Measurements from ENCODE around the gene HCN2.

HCN2 gene

DNA sequence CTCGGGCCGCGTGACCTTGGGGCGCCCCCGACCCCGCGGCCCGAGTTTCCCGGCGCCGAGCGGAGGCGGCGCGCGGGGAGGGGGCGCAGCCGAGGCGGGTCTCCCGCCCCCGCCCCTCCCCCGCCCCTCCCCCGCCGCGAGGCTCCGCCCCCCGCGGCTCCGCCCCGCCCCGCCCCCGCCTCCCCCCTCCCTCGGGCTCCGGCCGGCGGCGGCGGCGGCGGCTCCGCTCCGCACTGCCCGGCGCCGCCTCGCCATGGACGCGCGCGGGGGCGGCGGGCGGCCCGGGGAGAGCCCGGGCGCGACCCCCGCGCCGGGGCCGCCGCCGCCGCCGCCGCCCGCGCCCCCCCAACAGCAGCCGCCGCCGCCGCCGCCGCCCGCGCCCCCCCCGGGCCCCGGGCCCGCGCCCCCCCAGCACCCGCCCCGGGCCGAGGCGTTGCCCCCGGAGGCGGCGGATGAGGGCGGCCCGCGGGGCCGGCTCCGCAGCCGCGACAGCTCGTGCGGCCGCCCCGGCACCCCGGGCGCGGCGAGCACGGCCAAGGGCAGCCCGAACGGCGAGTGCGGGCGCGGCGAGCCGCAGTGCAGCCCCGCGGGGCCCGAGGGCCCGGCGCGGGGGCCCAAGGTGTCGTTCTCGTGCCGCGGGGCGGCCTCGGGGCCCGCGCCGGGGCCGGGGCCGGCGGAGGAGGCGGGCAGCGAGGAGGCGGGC lies at the start of gene HCN2:
Gene HCN2, plus strand, starts transcription at position 189 of the 703 bp plus-strand sequence. Its CDS starts 65 bp downstream, at position 254.
- DNase-seq, result no peak

DNA sequence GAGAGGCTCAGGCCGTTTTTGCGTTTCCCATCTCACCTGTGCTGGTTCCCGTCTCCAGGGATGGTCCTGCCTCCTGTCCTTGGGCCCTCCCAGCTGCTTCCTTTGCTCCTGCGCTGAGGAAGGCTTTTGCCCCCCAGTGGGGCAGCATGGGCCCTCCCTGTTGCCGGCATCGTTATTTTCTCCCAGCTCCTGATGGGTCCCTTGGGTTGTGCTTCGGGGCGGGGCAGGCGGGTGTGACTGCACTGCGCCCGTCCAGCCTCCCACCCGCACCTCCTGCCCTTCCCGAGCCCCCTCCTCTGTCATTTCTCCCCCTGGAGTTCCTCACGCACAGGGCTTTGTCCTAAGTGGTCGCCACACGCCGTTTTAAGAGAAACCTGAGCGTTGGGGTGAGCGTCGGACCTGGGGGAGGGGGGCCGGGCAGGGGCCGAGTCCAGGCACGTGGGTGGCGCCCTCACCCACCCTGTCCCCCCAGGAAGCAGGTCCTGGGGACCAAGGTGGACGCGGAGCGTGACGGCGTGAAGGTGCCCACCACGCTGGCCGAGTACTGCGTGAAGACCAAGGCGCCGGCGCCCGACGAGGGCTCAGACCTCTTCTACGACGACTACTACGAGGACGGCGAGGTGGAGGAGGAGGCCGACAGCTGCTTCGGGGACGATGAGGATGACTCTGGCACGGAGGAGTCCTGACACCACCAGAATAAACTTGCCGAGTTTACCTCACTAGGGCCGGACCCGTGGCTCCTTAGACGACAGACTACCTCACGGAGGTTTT lies 48.6 kb upstream of the HCN2 start:
- no peak for DNase-seq

DNA sequence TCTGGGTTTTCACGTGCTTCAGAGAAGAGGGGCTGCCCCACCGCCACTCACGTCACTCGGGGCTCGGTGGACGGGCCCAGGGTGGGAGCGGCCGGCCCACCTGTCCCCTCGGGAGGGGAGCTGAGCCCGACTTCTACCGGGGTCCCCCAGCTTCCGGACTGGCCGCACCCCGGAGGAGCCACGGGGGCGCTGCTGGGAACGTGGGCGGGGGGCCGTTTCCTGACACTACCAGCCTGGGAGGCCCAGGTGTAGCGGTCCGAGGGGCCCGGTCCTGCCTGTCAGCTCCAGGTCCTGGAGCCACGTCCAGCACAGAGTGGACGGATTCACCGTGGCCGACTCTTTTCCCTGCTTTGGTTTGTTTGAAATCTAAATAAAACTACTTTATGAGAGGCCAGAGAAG lies 48.0 kb upstream of the HCN2 start:
- DNase-seq, result no peak

DNA sequence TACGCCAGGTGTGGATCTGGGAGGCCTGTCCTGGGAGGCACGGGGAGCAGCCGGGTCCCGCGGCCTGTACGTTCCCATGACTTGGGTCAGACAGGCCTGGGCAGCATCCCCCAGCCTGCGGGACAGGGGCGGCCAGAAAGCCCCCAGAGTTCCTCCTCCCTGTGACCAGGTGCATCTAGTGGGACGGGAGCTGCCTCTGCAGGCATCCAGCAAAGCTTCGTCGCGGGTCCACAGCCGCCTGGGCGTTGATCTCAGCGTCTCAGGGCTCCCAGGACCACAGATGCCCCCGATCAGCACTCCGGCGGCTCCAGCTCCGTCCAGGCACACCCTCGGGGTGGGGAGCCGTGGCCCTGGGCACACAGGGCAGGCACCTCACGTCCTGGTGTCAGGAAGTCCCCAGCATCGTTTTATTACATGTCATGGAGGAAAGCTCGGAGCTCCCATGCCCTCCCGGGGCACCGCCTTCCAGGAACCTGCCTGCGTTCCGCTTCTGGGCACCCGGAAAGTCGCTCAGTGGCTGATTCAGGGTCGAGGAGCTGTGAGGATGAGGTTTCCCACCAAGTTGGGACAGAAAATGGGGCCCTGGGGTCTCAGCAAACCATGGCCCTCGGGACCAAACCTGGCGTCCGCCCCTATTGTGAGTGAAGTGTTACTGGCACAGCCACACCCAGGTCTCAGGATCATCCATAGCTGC lies 47.4 kb upstream of the HCN2 start:
- DNase-seq, result no peak

DNA sequence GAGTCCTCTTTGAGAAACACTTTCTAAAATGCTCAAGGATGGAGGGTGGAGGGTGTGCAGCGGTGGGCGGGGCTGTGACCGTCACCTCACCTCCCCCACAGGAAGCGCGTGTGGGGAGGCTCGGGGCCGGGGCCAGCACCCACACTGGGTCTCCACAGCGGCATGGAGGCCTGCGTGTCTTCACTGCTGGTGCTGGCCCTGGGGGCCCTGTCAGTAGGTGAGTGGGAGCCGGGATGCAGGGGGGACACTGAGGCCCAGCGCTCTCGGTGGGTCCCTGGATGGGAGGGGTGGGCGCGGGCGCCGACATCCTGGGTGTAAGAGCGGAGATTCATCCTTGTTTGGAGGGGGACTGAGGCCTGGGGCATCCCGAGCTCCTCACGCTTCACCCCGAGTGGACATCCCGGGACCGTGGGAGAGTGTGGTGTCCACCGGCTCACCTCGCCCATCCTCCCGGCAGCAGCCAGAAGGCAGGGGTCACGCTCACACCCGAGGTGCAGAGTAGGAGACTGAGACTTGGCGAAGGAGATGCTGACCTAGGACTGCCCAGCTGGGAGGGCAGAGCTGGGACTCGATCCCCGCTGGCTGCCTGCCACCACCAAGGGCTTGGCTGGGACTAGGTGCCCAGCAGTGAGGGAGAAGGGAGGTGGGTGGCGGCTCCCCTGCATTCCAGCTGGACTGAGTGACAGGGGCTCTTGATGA lies 45.6 kb upstream of the HCN2 start, which contains the start of gene GZMM:
Gene GZMM, plus strand, starts transcription at position 144 of the 699 bp plus-strand sequence. Its CDS starts 19 bp downstream, at position 163.
- DNase-seq, result peak; percentile 71 to 76

DNA sequence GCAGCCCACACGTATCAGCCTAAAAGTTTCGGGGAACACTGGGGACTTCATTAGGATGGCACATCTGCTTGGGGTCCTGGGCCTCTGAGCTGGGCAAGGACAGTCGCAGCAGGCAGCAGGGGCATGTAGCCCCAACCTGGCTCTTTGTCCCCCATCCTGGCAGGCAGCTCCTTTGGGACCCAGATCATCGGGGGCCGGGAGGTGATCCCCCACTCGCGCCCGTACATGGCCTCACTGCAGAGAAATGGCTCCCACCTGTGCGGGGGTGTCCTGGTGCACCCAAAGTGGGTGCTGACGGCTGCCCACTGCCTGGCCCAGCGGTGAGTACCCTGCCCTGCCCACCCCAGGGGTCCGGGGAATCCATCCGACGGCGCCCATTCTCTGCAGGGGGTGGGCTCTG lies 42.6 kb upstream of the HCN2 start:
- DNase-seq, result no peak

DNA sequence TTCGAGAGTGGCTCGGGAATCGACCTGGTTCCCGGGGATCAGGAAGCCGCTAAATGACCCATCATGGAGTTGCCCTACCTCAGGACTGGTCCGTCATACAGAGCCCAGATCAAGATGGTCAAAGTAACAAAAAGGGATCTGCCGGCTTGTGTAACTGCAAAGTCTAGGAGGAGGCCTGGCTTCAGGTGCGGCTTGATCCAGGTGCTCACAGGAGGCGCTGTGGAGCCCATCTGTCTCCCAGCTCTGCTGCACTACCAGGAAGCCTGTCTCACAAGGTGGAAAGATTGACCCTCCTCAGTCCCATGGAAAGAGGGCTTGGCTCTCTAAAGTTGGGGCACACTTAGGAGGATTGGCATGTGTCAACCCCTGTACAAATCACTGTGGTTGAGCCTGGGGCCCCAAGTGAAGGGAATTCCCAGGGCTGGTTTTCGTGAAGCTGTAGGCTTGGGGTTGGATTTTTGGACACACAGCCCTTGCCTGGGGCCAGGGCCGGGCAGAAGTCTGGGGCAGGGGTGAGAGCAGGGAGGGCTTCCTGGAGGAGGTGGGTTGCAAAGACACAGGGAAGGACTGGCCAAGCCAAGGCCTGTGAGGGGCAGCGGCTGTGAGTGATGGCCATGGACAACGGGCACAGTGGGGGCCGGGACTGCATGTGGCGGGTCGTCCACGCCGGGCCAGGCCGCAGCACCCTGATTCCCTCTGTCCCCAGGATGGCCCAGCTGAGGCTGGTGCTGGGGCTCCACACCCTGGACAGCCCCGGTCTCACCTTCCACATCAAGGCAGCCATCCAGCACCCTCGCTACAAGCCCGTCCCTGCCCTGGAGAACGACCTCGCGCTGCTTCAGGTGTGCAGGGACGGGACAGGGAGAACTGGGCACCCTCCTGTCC lies 41.6 kb upstream of the HCN2 start:
- no peak for DNase-seq

DNA sequence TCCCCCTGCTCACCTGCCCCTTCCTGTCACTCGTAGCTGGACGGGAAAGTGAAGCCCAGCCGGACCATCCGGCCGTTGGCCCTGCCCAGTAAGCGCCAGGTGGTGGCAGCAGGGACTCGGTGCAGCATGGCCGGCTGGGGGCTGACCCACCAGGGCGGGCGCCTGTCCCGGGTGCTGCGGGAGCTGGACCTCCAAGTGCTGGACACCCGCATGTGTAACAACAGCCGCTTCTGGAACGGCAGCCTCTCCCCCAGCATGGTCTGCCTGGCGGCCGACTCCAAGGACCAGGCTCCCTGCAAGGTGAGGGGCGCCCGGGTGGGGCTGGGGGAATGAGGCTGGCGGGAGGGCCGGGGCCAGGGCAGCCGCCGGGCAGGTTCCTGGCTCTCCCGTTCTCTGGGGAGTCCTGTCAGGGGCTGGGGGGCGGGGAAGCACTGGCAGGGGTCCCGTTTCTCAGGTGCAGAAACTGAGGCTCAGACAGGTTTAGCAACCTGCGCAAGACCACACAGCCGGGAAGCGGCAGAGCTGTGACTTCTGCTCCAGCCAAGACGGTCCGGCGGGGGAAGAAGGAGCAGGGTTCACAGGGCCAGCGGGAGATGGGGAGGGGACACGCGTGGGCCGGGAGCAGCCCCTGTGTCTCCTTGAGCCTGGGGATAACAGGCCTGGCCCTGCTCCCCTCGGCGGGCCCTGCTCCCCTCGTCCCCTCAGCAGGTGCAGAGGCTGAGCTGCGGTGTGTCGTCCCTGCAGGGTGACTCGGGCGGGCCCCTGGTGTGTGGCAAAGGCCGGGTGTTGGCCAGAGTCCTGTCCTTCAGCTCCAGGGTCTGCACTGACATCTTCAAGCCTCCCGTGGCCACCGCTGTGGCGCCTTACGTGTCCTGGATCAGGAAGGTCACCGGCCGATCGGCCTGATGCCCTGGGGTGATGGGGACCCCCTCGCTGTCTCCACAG lies 40.5 kb upstream of the HCN2 start:
- DNase-seq, result no peak

DNA sequence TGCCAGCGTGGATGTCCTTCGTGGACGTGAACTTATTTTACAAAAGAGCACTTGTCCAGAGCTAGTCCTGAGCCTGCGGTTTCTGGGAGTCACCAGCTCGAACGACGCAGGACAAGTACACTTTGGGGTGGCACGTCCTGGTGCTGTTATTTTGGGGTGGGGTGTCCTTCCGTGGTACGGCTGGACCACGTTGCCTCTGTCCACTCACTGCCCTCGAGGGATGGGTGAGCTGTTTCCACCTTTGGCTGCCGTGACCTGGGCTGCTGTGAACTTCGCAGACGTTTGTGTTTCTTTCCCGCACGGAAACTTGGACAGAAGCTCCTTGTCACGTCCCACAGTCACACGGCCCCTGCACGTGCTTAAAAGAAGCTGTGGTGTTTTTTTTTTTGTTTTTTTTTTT lies 34.9 kb upstream of the HCN2 start:
- DNase-seq, result no peak

DNA sequence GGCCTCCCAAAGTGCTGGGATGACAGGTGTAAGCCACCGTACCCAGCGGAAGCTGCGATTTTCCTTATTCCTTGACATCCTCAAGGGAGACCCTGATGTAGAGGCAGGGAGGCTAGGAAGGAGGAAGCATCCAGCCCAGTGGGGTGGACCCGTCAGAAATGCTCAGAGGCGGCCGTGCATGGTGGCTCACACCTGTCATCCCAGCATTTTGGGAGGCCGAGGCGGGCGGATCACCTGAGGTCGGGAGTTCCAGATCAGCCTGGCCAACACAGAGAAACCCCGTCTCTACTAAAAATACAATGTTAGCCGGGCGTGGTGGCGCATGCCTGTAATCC lies 34.2 kb upstream of the HCN2 start:
- no peak for DNase-seq

DNA sequence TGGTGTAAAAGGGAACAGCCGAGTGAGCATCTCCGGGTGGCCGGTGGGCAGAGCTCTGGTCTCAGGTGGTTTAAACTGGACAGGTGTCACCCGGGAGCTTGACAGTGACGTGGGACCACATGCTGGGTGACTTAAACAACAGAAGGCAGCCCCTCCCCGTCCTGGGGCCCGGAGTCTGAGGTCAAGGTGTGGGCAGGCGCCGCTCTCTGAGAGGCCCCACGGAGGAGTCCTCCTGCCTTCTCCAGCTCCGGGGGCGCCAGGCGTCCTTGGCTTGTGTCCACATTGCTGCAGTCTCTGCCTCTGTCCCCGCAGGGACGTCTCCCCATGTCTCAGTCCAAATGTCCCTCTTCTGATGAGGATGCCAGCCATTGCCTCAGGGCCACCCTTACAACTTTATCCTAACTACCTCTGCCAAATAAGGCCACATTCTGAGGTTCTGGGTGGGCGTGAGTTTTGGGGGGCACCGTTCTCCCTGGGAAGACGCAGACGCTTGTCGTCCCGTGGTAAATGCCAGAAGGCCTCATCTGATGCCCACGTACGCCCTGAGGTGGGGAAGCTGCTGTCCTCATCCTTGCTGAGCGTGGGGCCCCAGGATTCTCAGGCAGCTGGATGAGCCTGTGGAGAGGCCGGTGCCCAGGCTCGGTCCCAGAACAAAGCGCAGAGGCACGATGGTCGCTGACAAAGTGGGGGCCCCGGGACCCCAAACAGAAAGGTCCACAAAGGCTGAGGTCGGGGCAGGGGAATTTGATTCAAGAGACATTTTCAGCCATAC lies 32.9 kb upstream of the HCN2 start:
- no peak for DNase-seq

DNA sequence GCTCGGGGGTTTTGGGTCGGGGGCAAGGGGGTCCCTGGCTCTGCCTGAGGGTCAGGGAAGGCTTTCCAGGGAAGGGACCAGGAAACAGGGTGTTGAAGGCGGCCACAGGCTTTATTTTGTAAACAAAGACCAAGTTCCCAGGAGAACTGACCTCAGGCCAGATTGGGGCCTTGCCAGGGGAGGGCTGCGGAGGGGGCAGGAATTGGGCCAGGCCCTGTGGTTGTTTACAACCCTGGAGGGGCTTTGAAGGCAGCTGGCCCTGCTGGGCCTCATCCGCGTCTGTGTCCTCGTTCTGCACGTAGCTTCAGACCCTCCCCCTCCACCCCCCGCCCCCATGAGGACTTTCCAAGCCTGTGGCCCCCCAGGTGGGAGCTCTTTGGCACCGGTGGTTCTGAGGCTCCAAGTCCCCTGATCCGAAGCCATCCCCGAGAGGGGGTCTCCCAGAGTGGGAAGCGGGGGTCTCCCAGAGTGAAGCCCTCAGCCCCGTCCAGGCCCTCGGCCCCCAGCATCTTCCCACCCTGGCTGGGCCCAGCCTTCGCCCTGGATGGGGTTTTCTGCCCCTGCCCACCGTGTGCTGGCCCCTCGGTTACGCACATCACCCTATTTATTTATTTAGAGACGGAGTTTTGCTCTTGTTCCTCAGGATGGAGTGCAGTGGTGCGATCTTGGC lies 30.8 kb upstream of the HCN2 start:
- DNase-seq, result no peak

DNA sequence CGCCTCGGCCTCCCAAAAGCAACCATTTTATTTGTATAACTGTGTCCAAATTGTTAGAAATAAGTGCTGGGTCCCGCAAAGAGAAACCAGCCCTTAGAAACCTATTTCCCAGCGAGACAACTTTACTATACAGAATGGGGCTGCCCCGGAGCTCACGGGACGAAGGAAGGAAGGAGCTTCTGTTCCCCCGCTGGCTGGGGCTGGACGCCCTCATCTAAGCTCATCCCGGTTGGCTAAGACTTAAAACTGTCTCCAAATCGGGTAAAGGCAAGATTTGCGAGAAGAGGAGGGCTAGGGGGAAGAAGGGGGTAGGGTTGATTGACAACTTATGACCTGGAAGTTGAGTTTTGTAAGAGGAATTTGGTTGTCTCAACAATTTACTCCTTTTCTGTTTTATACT lies 29.6 kb upstream of the HCN2 start:
- DNase-seq, result no peak

DNA sequence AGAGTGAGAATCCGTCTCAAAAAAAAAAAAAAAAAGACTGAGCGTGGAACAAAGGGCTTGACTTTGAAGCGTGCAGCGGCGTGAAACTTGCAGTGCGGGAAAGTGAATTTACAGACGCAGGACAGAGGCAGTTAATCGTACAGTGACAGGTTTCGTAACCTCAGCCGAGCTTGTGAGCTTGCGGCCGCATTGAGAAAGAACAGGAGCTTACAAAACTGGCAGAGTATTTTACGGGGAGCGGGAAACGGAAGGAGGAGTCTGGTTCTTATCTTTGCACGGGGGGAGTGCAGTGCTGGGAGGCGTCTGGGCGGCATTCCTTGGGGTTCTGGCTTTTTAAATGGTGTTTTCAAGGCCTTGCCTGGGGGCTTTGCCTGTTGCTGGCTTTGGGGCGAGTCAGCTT lies 23.3 kb upstream of the HCN2 start:
- DNase-seq, result no peak

DNA sequence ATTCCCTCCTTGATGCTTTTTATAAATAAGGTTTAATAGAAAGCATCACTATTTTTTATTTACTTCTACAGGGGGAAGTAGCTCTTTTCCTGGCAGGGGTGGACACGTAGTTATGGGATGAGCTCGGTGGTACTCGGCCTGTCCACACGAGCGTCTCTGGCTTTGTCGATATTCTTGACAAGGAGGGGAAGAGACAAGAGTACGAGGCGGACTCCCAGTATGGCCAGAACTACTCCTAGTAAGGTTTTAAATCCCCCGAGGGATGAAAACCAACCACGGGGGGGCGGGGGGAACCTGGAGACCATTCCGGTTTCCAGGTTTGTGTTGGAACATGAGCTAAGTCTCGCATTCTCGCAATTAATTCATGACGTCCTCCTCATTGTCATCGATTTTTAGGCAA lies 22.8 kb upstream of the HCN2 start:
- no peak for DNase-seq

DNA sequence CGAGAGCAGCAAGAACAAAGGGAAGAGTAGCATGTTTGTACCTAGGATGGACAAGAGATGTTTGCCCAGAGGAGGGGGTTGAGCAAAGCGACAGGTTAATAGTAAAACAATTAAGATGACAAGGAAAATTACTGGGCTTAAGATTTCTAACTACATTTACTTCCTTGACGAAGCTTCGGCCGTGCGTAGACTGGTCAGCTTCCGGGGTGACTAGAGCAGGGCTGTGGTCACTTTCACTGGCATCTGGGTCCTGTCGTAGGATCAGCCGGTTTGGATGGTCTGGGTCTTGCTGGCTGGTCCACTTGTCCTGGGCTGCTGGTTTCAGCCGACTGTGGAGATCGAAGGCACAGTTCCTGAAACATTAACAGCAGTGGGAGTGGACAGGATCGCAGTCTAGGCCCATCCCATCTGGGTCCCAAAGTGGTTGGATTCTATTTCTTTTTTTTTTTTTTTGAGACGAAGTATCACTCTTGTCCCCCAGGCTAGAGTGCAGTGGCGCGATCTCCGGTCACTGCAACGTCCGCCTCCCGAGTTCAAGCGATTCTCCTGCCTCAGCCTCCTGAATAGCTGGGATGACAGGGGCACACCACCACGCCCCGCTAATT lies 22.3 kb upstream of the HCN2 start:
- DNase-seq, result no peak

DNA sequence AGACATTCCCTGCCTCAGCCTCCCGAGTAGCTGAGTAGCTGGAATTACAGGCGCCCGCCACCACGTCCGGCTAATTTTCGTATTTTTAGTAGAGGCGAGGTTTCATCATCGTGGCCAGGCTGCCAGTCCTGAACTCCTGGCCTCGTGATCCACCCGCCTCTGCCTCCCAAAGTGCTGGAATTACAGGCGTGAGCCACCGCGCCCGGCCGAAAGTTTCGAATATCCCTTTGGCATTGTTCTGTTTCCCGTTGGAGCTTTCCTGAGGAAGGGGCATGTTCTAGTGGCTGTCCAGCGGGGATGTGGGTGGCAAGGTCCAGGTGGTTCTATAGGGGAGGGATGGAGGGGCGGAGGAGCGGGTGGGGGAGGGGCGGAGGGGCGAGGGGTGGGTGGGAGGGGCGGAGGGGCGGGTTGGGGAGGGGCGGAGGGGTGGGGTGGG lies 19.4 kb upstream of the HCN2 start:
- DNase-seq, result no peak

DNA sequence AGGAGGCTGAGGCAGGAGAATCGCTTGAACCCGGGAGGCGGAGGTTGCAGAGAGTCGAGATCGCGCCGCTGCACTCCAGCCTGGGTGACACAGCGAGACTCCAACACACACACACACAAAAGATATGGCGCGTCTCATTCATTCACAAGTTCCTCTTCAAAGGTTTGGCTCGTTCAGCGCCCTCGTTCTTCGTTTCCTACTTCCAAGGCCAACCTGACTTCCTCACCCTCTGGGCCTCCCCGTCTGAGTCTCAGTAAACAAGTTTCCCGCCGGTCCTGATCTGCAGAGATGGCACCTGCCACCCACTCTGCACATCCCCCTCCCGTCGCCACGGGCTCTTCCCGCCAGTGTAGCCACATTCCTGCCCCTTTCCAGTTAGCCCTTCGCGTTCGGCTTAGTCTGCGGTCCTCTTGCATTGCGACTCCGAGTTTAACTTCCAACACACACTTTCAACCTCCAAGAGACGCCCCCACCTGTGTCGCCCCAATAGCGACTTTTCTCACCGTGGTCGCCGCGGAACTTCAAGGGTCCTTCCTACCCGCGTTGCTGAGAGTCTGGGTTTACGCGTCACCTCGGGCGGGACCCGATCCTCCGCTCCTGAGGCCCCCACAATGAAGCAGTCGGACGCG lies 18.6 kb upstream of the HCN2 start:
- peak; percentile 59 to 67 for DNase-seq

DNA sequence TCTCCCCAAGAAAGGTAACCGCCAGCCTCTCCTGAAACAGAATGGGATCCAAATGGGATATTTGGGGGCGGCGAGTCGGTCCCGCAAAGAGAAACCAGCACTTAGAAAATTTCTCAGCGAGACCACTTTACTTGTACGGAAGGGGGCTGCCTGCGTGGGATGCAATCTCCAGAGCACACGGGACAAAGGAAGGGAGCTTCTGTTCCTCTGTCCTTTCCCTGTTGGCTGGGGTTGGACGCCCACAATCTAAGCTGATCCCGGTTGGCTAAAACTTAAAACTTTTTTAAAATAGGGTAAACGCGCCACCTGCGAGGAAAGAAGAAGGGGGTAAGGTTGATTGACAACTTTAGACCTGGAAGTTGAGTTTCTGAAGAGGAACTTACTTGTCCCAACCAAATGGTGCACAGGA lies 18.1 kb upstream of the HCN2 start:
- DNase-seq, result peak in 1 of 2 experiments; percentile 42
